ENCODE data around the gene RNASEH1. TPM values are rescaled to one million over a fixed set of nuclear protein-coding genes. Genes with fewer than 3 reads are reported as not detected.

RNASEH1 gene
- total RNA-seq, 1 donor from 2014 or later = 26.8 TPM

GRCh38 chr2:3529316-3530025, 28.7 kb downstream of the RNASEH1 start:
- H3K9me3 Mint-ChIP-seq = no peaks in the 10 kb centered on the region
- Histone ChIP-seq H3K9me3 (ENCODE audit: low read depth) (no peaks in the 10 kb centered on the region), H2AFZ (replicated peaks) (no peak overlapping the region), H3K79me2 (ENCODE audit: low read depth) (no peaks in the 10 kb centered on the region), H3K4me1 (no peaks in the 10 kb centered on the region), H4K20me1 (ENCODE audit: low read depth) (no peaks in the 10 kb centered on the region), H3K4me2 (no peak overlapping the region), H3K36me3 (no peaks in the 10 kb centered on the region), H3K4me3 (no peak overlapping the region), H3F3A (ENCODE audit: low read depth) (peaks cover 11% of the 10 kb centered on the region), H3K27me3 (no peaks in the 10 kb centered on the region), H3K27ac (no peak overlapping the region), H3K9ac (no peak overlapping the region)
- TF ChIP-seq, protein P1, sequence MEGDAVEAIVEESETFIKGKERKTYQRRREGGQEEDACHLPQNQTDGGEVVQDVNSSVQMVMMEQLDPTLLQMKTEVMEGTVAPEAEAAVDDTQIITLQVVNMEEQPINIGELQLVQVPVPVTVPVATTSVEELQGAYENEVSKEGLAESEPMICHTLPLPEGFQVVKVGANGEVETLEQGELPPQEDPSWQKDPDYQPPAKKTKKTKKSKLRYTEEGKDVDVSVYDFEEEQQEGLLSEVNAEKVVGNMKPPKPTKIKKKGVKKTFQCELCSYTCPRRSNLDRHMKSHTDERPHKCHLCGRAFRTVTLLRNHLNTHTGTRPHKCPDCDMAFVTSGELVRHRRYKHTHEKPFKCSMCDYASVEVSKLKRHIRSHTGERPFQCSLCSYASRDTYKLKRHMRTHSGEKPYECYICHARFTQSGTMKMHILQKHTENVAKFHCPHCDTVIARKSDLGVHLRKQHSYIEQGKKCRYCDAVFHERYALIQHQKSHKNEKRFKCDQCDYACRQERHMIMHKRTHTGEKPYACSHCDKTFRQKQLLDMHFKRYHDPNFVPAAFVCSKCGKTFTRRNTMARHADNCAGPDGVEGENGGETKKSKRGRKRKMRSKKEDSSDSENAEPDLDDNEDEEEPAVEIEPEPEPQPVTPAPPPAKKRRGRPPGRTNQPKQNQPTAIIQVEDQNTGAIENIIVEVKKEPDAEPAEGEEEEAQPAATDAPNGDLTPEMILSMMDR (IDR thresholded peaks at IDR 0.05) = no peak
- TF ChIP-seq EZH2 (IDR thresholded peaks at IDR 0.05) (no peak), EZH2phosphoT487 (IDR thresholded peaks at IDR 0.05) (no peak)
- peaks cover 2% of the 10 kb centered on the region for H3K27me3 Mint-ChIP-seq (ENCODE audit: insufficient read depth, low read depth)
- H3K27ac Mint-ChIP-seq = peak overlapping the region; percentile 70
- H3K36me3 Mint-ChIP-seq = no peaks in the 10 kb centered on the region
- H3K4me3 Mint-ChIP-seq = no peak overlapping the region
- no peak for DNase-seq (ENCODE audit: low spot score)
- peaks cover 2% of the 10 kb centered on the region for H3K4me1 Mint-ChIP-seq

- Mint-ChIP-seq H3K27ac (no peak overlapping the region), H3K4me3 (no peak overlapping the region), H3K9me3 (no peaks in the 10 kb centered on the region), H3K36me3 (no peaks in the 10 kb centered on the region), H3K4me1 (peaks cover 2% of the 10 kb centered on the region), H3K27me3 (ENCODE audit: insufficient read depth, low read depth) (peaks cover 2% of the 10 kb centered on the region)
- Histone ChIP-seq H3K9ac (no peak overlapping the region), H3K27me3 (no peaks in the 10 kb centered on the region), H3K4me1 (no peaks in the 10 kb centered on the region), H4K20me1 (ENCODE audit: low read depth) (no peaks in the 10 kb centered on the region), H3K27ac (no peak overlapping the region), H3K79me2 (ENCODE audit: low read depth) (no peaks in the 10 kb centered on the region), H2AFZ (replicated peaks) (no peak overlapping the region), H3K4me2 (no peak overlapping the region), H3K4me3 (no peak overlapping the region), H3K9me3 (ENCODE audit: low read depth) (no peaks in the 10 kb centered on the region), H3K36me3 (no peaks in the 10 kb centered on the region), H3F3A (ENCODE audit: low read depth) (peaks cover 11% of the 10 kb centered on the region)
- no peak for DNase-seq (ENCODE audit: low spot score)
- TF ChIP-seq EZH2 (IDR thresholded peaks at IDR 0.05) = no peak
- no peak for TF ChIP-seq EZH2phosphoT487 (IDR thresholded peaks at IDR 0.05)
- TF ChIP-seq, protein P1 (IDR thresholded peaks at IDR 0.05) = no peak
Measured at GRCh38 chr2:3527886-3528785, 30.0 kb downstream of the RNASEH1 start.

- Histone ChIP-seq H3K9me3 (ENCODE audit: low read depth) (no peaks in the 10 kb centered on the region), H3K9ac (no peak overlapping the region), H3K27me3 (no peaks in the 10 kb centered on the region), H4K20me1 (ENCODE audit: low read depth) (no peaks in the 10 kb centered on the region), H2AFZ (replicated peaks) (no peak overlapping the region), H3K27ac (no peak overlapping the region), H3K36me3 (no peaks in the 10 kb centered on the region), H3K4me2 (no peak overlapping the region), H3K4me3 (no peak overlapping the region), H3K4me1 (no peaks in the 10 kb centered on the region), H3F3A (ENCODE audit: low read depth) (peaks cover 11% of the 10 kb centered on the region), H3K79me2 (ENCODE audit: low read depth) (no peaks in the 10 kb centered on the region)
- Mint-ChIP-seq H3K27ac (no peak overlapping the region), H3K36me3 (no peaks in the 10 kb centered on the region), H3K4me3 (no peak overlapping the region), H3K4me1 (peaks cover 2% of the 10 kb centered on the region), H3K9me3 (no peaks in the 10 kb centered on the region), H3K27me3 (ENCODE audit: insufficient read depth, low read depth) (peaks cover 2% of the 10 kb centered on the region)
- TF ChIP-seq, protein P1 (IDR thresholded peaks at IDR 0.05) = no peak
- TF ChIP-seq EZH2 (IDR thresholded peaks at IDR 0.05) = no peak
- no peak for TF ChIP-seq EZH2phosphoT487 (IDR thresholded peaks at IDR 0.05)
- no peak for DNase-seq (ENCODE audit: low spot score)
Measured at GRCh38 chr2:3526871-3527270, 31.3 kb downstream of the RNASEH1 start.
